ENCODE results near the gene TNRC6C. TPM values are rescaled to one million over a fixed set of nuclear protein-coding genes. Genes with fewer than 3 reads are reported as not detected.

The TNRC6C gene
- total and polyA plus RNA-seq, 4 donors = 2.2 to 25.9 (median 13.8) TPM

DNA sequence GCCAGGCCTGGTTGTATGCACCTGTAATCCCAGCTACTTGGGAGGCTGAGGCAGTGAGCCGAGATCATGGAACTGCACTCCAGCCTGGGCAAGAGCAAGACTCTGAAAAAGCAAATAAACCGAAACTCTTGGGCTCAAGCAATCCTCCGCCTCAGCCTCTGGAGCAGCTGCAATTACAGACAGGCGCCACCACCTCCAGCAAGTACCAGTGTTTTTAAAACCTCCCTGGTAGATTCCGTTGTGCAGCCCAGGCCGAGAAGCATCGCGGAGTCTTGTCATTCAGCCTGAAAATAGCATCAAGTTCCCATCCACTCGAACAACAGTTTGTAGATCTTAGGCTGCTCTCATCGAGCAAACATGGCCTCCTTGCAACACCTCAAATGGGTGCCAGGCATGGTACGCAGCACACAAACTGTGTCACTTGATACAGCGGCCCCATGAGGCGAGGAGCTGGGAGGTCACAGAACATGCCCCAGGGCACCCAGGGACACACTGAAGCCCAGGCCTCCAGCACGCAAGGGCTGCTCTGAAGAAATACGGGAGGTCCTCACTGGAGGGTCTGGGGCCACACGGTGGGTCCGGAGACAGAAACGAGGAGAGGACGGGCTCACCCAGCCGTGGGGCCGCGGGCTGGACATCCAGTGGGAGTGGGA is 152.0 kb downstream of the TNRC6C start:
- TF ChIP-seq, protein P1, sequence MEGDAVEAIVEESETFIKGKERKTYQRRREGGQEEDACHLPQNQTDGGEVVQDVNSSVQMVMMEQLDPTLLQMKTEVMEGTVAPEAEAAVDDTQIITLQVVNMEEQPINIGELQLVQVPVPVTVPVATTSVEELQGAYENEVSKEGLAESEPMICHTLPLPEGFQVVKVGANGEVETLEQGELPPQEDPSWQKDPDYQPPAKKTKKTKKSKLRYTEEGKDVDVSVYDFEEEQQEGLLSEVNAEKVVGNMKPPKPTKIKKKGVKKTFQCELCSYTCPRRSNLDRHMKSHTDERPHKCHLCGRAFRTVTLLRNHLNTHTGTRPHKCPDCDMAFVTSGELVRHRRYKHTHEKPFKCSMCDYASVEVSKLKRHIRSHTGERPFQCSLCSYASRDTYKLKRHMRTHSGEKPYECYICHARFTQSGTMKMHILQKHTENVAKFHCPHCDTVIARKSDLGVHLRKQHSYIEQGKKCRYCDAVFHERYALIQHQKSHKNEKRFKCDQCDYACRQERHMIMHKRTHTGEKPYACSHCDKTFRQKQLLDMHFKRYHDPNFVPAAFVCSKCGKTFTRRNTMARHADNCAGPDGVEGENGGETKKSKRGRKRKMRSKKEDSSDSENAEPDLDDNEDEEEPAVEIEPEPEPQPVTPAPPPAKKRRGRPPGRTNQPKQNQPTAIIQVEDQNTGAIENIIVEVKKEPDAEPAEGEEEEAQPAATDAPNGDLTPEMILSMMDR (IDR thresholded peaks at IDR 0.05; ENCODE audit: control extremely low read depth, extremely low read depth) = no peak
- Histone ChIP-seq H3K27me3 (ENCODE audit: control insufficient read depth in 3 of 3, insufficient read depth in 3 of 3, low read length in 2 of 3) (no peaks in the 10 kb centered on the region), H3K9ac (ENCODE audit: insufficient read depth in 1 of 2, low read length in 2 of 2) (no peak overlapping the region), H3K9me3 (ENCODE audit: control insufficient read depth in 4 of 4, insufficient read depth in 3 of 4, low read length in 3 of 4) (peaks cover 0 to 2% (median 0%) of the 10 kb centered on the region in 4 donors), H3K4me1 (ENCODE audit: control insufficient read depth in 5 of 5, insufficient read depth in 5 of 5, low read length in 5 of 5) (peaks cover 0 to 3% (median 1%) of the 10 kb centered on the region in 5 donors), H3K27ac (ENCODE audit: low read depth in 1 of 2, low read length in 1 of 2) (peak overlapping the region in 1 of 2 donors; percentile 28), H3K4me3 (no peak overlapping the region), H3K36me3 (ENCODE audit: control insufficient read depth in 4 of 4, insufficient read depth in 4 of 4, low read length in 4 of 4) (peaks cover 0 to 56% (median 0%) of the 10 kb centered on the region in 4 donors)
- 90 to 92% methylated on average over 22 of the region's 22 CpGs for WGBS, 2 donors
- ATAC-seq (ENCODE audit: insufficient read depth, low FRiP score) (no peak), DNase-seq (no peak)

DNA sequence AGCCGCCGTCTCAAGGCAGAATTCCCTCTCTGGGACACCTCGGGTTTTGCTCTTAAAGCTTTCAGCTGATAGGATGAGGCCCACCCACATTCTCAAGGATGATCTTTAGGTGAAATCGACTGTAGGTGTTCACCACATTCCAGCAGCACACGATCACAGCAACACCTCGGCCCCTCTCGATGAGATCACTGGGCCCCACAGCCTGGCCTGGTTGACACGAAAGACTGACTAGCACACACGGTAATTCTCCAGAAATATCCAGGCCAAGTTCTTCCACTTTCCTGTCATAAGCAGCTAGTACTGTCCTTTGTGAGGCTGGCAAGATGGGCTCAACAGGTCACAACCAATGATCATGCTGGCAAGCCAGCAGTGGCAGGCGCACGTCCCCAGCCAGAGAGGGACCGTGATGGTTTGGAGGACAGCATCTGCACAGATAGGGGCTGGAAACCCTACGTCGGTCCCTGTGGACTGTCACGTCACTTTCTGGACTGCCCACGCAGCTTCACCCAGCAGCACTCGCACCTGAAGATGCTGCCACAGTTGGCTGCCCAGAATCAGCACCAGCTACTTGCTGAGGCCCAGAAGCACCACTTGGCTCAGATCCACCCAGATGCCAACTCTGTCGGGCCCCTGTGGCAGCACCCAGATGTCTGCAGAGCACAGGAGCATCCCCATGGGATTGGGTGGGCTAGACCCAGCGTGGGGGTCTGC is 152.7 kb downstream of the TNRC6C start:
- no peak overlapping the region for H3K4me3 ChIP-seq
- H3K27ac ChIP-seq (ENCODE audit: low read depth in 1 of 2, low read length in 1 of 2) = peak overlapping the region in 1 of 2 donors; percentile 28
- WGBS, 2 donors = 90% methylated on average over 19 of the region's 19 CpGs
- H3K9ac ChIP-seq (ENCODE audit: insufficient read depth in 1 of 2, low read length in 2 of 2) = no peak overlapping the region
- DNase-seq (no peak), ATAC-seq (ENCODE audit: insufficient read depth, low FRiP score) (no peak)
- TF ChIP-seq, protein P1 (IDR thresholded peaks at IDR 0.05; ENCODE audit: control extremely low read depth, extremely low read depth) = no peak
- no peaks in the 10 kb centered on the region for H3K27me3 ChIP-seq (ENCODE audit: control insufficient read depth in 3 of 3, insufficient read depth in 3 of 3, low read length in 2 of 3)
- H3K4me1 ChIP-seq (ENCODE audit: control insufficient read depth in 5 of 5, insufficient read depth in 5 of 5, low read length in 5 of 5) = peaks cover 0 to 3% (median 0%) of the 10 kb centered on the region in 5 donors
- H3K36me3 ChIP-seq (ENCODE audit: control insufficient read depth in 4 of 4, insufficient read depth in 4 of 4, low read length in 4 of 4) = peaks cover 0 to 55% (median 0%) of the 10 kb centered on the region in 4 donors
- H3K9me3 ChIP-seq (ENCODE audit: control insufficient read depth in 4 of 4, insufficient read depth in 3 of 4, low read length in 3 of 4) = peaks cover 0 to 2% (median 0%) of the 10 kb centered on the region in 4 donors

DNA sequence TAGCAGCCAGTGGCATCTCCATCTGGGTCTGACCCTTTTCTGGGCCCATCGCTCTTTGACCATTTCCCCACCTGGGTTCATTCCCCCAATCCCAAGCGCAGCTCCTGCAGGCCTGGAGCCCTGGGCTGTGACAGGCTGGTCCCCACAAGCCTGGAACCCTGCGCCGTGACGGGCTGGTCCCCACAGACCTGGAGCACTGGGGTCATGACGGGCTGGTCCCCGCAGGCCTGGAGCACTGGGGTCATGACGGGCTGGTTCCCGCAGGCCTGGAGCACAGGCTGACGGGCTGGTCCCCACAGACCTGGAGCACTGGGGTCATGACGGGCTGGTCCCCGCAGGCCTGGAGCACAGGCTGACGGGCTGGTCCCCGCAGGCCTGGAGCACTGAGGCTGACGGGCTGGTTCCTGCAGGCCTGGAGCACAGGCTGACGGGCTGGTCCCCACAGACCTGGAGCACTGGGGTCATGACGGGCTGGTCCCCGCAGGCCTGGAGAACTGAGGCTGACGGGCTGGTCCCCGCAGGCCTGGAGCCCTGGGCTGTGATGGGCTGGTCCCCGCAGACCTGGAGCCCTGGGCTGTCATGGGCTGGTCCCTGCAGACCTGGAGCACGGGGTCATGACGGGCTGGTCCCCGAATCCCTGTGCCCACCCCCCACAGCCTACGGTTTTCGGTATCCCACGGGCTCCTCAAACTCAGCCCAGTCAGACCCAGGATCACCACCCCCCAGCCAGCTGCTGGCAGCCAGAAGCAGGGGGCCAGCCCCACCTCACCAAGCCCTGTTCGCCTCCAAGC is 153.4 kb downstream of the TNRC6C start:
- Histone ChIP-seq H3K27ac (ENCODE audit: low read depth in 1 of 2, low read length in 1 of 2) (no peak overlapping the region), H3K4me1 (ENCODE audit: control insufficient read depth in 5 of 5, insufficient read depth in 5 of 5, low read length in 5 of 5) (peaks cover 0 to 3% (median 0%) of the 10 kb centered on the region in 5 donors), H3K4me3 (no peak overlapping the region), H3K27me3 (ENCODE audit: control insufficient read depth in 3 of 3, insufficient read depth in 3 of 3, low read length in 2 of 3) (no peaks in the 10 kb centered on the region), H3K36me3 (ENCODE audit: control insufficient read depth in 4 of 4, insufficient read depth in 4 of 4, low read length in 4 of 4) (peaks cover 0 to 55% (median 0%) of the 10 kb centered on the region in 4 donors), H3K9ac (ENCODE audit: insufficient read depth in 1 of 2, low read length in 2 of 2) (no peak overlapping the region), H3K9me3 (ENCODE audit: control insufficient read depth in 4 of 4, insufficient read depth in 3 of 4, low read length in 3 of 4) (peaks cover 0 to 2% (median 0%) of the 10 kb centered on the region in 4 donors)
- no peak for ATAC-seq (ENCODE audit: insufficient read depth, low FRiP score)
- WGBS, 2 donors = 92 to 94% methylated on average over 28 of the region's 28 CpGs
- no peak for DNase-seq
- TF ChIP-seq, protein P1 (IDR thresholded peaks at IDR 0.05; ENCODE audit: control extremely low read depth, extremely low read depth) = no peak

All from lung (tissue), 12 donors.